Smooth muscle cell (in vitro differentiated cells): ENCODE data around the gene GPR150. TPM values are rescaled to one million over a fixed set of nuclear protein-coding genes. Genes with fewer than 3 reads are reported as not detected.

ENCODE experiments used
- DNase-seq: peaks from one replicate; lab custom pipeline; 2025; ENCODE audit not compliant: unreplicated experiment; lab: John Stamatoyannopoulos, UW
- H2AFZ ChIP-seq: fragments of 200-600 bp; sonication (generic); 2 replicates; pipeline ENCODE4 v1.6.0; 2016; ENCODE audit warnings: antibody characterized with exemption, low read depth, mild to moderate bottlenecking
- H3F3A ChIP-seq: fragments of 200-600 bp; sonication (generic); 2 replicates; pipeline ENCODE4 v1.6.0; 2017; ENCODE audit warnings: antibody characterized with exemption, low read depth
- H3K27ac ChIP-seq: fragments of 200-600 bp; sonication (generic); 2 replicates; pipeline ENCODE4 v1.5.1; 2016; ENCODE audit warnings: low read depth, mild to moderate bottlenecking
- H3K27me3 ChIP-seq: fragments of 200-600 bp; sonication (generic); 2 replicates; pipeline ENCODE4 v1.6.1; 2016; ENCODE audit warnings: low read depth, mild to moderate bottlenecking
- H3K36me3 ChIP-seq: fragments of 200-600 bp; sonication (generic); 2 replicates; pipeline ENCODE4 v1.5.1; 2016; ENCODE audit warnings: low read depth
- H3K4me1 ChIP-seq: fragments of 200-600 bp; sonication (generic); 2 replicates; pipeline ENCODE4 v1.5.1; 2016; ENCODE audit warnings: low read depth
- H3K4me2 ChIP-seq: fragments of 200-600 bp; sonication (generic); 2 replicates; pipeline ENCODE4 v1.6.0; 2016; ENCODE audit warnings: mild to moderate bottlenecking
- H3K4me3 ChIP-seq: fragments of 200-600 bp; sonication (generic); 2 replicates; pipeline ENCODE4 v1.5.1; 2016; ENCODE audit warnings: mild to moderate bottlenecking
- H3K79me2 ChIP-seq: fragments of 200-600 bp; sonication (generic); 2 replicates; pipeline ENCODE4 v1.6.0; 2016; ENCODE audit warnings: low read depth, mild to moderate bottlenecking
- H3K9ac ChIP-seq: fragments of 200-600 bp; sonication (generic); 2 replicates; pipeline ENCODE4 v1.6.0; 2016; ENCODE audit warnings: low read depth
- H3K9me3 ChIP-seq: fragments of 200-600 bp; sonication (generic); replicated peaks from 2 replicates; pipeline ENCODE4 v1.5.1; 2016; ENCODE audit warnings: low read depth
- H4K20me1 ChIP-seq: fragments of 200-600 bp; sonication (generic); 2 replicates; pipeline ENCODE4 v1.6.0; 2016; ENCODE audit warnings: low read depth
- CTCF ChIP-seq: fragments of 200-600 bp; sonication (generic); IDR thresholded peaks from 2 replicates; pipeline ENCODE4 v1.5.1; 2017; ENCODE audit warnings: borderline replicate concordance, mild to moderate bottlenecking, antibody characterized with exemption; ENCODE audit not compliant: insufficient read depth, poor library complexity, severe bottlenecking
- WGBS: methylation state at CpG from one replicate; pipeline ENCODE4 v1.1.7; 2016; ENCODE audit warnings: low lambda C conversion rate; 5-methylcytosine and 5-hydroxymethylcytosine counted together
- polyA plus RNA-seq: library from polyadenylated mRNA; unstranded; fragments of >200 nt; fragmentation: Nextera tagmentation; extraction: Ambion mirVana; gene quantifications from 2 replicates; pipeline ENCODE4 v1.2.1, GENCODE V29; 2016
- total RNA-seq: library from RNA; depleted of rRNA; stranded (reverse); fragments of >200 nt; gene quantifications from 2 replicates; pipeline ENCODE4 v1.2.3, GENCODE V29; 2014

Gene GPR150
- total and polyA plus RNA-seq, 2 experiments from 2014 or later = 0.04 to 0.13 TPM

DNA sequence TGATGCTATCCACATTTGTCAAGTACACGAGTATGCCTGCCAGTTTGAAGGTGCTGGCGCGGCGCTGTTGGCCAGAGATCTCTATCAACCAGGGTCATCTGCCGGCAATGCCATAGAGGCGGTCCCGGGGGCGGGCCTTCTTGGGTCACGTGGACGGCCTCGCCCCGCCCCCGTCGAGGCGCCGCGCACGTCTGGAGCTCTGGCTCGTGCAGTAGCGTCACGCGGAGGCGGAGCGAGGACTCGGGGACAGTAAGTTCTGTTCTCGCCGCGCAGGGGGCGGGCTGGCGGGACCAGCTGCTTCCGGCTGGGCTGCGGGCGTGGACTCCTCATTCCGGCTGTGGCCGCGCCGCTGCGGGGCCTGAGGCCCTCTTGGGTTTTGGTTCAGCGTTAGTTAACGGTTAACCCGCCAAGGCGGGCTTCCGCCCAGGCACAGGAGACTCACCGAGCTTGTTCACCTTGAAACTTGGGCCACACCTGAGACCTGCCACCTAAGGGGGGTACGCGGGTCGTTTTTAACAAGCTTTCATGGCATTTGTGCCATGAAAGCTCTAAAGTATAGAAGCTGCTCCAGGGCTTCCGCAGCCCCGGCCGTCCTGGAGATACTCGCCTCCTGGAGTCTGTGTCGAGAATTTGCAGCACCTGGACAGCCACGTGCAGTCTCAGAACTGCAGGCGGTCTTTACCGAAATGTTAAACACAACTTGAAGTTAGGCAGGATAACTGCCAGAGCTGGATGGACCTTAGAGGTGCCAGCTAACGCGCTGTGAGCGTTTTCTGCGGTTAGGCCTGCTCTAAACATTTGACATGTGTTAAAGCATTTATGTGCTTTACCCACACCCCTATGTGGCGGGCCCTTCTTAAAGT is 26.9 kb downstream of the GPR150 start, which contains the start of gene RFESD:
TSS of gene RFESD (plus strand) at position 209 of the 863 bp plus-strand sequence. CDS start 5,495 bp downstream, outside the sequence.
- Histone ChIP-seq H3F3A (peaks cover 14% of the 10 kb centered on the region), H4K20me1 (no peaks in the 10 kb centered on the region), H3K9me3 (no peaks in the 10 kb centered on the region), H3K27ac (peak within 1 kb of the TSS; percentile 86), H3K79me2 (no peaks in the 10 kb centered on the region), H3K4me1 (peaks cover 9% of the 10 kb centered on the region), H3K4me3 (peak within 1 kb of the TSS; percentile 68), H2AFZ (peak within 1 kb of the TSS; percentile 97), H3K36me3 (no peaks in the 10 kb centered on the region), H3K27me3 (no peaks in the 10 kb centered on the region), H3K4me2 (peak within 1 kb of the TSS; percentile 94), H3K9ac (peak within 1 kb of the TSS; percentile 85)
- peak; percentile 77 for DNase-seq
- 3% methylated on average over 46 of the region's 60 CpGs for WGBS
- no peak for TF ChIP-seq CTCF

- TF ChIP-seq CTCF = no peak
- Histone ChIP-seq H3K27ac (peak overlapping the region; percentile 86), H3K36me3 (no peaks in the 10 kb centered on the region), H3K9ac (no peak overlapping the region), H3K79me2 (no peaks in the 10 kb centered on the region), H2AFZ (peak overlapping the region; percentile 97), H3K4me3 (peak overlapping the region; percentile 68), H3K27me3 (no peaks in the 10 kb centered on the region), H4K20me1 (no peaks in the 10 kb centered on the region), H3F3A (peaks cover 14% of the 10 kb centered on the region), H3K4me2 (peak overlapping the region; percentile 94), H3K9me3 (no peaks in the 10 kb centered on the region), H3K4me1 (peaks cover 9% of the 10 kb centered on the region)
- WGBS = 65% methylated on average over 12 of the region's 12 CpGs
- DNase-seq = no peak
These were observed 28.3 kb downstream of the GPR150 start for GRCh38 chr5:95647886-95648860.

- Histone ChIP-seq H3K9me3 (no peaks in the 10 kb centered on the region), H3F3A (peaks cover 14% of the 10 kb centered on the region), H3K79me2 (no peaks in the 10 kb centered on the region), H4K20me1 (no peaks in the 10 kb centered on the region), H3K4me1 (peaks cover 9% of the 10 kb centered on the region), H3K4me3 (no peak overlapping the region), H3K9ac (no peak overlapping the region), H3K27ac (no peak overlapping the region), H3K27me3 (no peaks in the 10 kb centered on the region), H3K4me2 (no peak overlapping the region), H2AFZ (no peak overlapping the region), H3K36me3 (no peaks in the 10 kb centered on the region)
- DNase-seq = no peak
- no peak for TF ChIP-seq CTCF
These were observed 29.4 kb downstream of the GPR150 start for GRCh38 chr5:95649274-95649673.
